ENCODE data around the gene MPHOSPH9.

DNA sequence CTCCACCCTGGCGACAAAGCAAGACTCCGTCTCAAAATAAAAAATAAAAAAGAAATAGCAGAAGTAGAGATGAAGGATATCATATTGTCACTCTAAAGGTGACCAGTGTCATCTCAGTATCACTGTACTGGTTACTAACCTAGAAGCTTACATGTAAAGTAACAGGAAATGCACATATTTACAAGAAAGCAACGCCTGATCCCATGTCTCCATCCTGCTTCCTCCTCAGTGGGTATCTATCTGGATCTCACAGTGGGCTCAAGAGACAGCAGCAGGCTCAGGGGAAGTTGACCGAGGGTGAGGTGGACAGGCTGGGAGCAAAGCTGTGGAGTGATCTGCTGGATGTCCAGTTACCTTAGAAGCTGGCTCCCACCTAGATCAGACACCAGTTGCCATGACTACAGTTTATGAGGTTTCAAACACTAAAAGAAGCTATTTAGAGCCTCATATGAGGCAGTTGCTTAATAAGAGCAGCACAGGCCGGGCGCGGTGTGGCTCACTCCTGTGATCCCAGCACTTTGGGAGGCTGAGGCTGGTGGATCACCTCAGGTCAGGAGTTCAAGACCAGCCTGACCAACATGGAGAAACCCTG, 10.8 kb upstream of the MPHOSPH9 start:
- TF ChIP-seq POLR2A (IDR thresholded peaks at IDR 0.05; ENCODE audit: low read depth, low read length) (no peak), MYC (IDR thresholded peaks at IDR 0.05; ENCODE audit: low read depth, low read length) (no peak), POLR2AphosphoS5 (IDR thresholded peaks at IDR 0.05; ENCODE audit: insufficient read depth, low read depth, low read length) (no peak), JUN (IDR thresholded peaks at IDR 0.05; ENCODE audit: borderline replicate concordance, insufficient read depth, insufficient read length, low read depth) (no peak), EZH2 (IDR thresholded peaks at IDR 0.05; ENCODE audit: borderline replicate concordance, low read depth, low read length, severe bottlenecking) (no peak)
- TF ChIP-seq, protein P1, sequence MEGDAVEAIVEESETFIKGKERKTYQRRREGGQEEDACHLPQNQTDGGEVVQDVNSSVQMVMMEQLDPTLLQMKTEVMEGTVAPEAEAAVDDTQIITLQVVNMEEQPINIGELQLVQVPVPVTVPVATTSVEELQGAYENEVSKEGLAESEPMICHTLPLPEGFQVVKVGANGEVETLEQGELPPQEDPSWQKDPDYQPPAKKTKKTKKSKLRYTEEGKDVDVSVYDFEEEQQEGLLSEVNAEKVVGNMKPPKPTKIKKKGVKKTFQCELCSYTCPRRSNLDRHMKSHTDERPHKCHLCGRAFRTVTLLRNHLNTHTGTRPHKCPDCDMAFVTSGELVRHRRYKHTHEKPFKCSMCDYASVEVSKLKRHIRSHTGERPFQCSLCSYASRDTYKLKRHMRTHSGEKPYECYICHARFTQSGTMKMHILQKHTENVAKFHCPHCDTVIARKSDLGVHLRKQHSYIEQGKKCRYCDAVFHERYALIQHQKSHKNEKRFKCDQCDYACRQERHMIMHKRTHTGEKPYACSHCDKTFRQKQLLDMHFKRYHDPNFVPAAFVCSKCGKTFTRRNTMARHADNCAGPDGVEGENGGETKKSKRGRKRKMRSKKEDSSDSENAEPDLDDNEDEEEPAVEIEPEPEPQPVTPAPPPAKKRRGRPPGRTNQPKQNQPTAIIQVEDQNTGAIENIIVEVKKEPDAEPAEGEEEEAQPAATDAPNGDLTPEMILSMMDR (IDR thresholded peaks at IDR 0.05; ENCODE audit: extremely low read depth in 1 of 2, insufficient read depth in 1 of 2, low read depth in 1 of 2, low read length in 2 of 2) = no peak
- TF ChIP-seq, protein P2, sequence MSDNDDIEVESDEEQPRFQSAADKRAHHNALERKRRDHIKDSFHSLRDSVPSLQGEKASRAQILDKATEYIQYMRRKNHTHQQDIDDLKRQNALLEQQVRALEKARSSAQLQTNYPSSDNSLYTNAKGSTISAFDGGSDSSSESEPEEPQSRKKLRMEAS (IDR thresholded peaks at IDR 0.05; ENCODE audit: insufficient read depth, insufficient read length) = no peak
